Germinal center (tissue), 1 donor: ENCODE measurements around the gene HOXA4.

Source experiments
- DNase-seq: peaks from one replicate; pipeline ENCODE4 v3.0.0; 2012; ENCODE audit warnings: mixed read lengths, low spot score

HOXA4 gene

DNA sequence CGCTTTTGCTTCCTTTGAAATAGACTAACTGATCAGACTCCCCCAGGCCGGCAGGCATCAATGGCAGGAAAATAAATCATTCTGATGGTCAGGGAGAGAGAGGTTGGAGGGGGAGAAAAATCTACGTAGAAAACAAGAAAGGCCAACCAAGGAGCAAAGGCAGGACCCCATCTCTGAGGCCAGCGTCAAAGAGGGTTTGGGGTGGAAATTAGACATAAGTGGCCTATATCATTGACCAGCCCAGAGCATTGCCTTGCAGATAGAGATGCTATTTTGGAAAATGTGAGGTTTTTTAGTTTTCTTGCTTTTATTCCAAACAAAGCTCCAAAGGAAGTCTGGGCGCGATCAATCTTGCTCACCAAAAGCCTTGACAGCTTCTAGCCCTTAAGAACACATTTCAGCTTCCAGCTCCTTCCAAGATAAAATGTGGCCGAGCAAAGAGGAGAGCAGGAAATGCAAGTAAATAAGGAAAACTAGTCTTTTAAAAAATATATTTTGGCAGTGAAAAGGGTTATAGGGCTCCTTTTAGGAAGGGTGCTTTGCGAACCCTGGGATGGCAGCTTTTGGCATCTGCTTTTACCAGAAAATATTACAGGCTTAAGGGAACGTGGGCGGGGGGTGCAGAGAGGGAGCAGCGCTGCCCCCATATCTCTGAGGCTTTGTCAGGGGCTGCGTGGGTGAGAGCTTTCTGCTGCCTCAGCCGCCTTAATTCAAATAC is 26.1 kb downstream of the HOXA4 start:
- no peak for DNase-seq

DNA sequence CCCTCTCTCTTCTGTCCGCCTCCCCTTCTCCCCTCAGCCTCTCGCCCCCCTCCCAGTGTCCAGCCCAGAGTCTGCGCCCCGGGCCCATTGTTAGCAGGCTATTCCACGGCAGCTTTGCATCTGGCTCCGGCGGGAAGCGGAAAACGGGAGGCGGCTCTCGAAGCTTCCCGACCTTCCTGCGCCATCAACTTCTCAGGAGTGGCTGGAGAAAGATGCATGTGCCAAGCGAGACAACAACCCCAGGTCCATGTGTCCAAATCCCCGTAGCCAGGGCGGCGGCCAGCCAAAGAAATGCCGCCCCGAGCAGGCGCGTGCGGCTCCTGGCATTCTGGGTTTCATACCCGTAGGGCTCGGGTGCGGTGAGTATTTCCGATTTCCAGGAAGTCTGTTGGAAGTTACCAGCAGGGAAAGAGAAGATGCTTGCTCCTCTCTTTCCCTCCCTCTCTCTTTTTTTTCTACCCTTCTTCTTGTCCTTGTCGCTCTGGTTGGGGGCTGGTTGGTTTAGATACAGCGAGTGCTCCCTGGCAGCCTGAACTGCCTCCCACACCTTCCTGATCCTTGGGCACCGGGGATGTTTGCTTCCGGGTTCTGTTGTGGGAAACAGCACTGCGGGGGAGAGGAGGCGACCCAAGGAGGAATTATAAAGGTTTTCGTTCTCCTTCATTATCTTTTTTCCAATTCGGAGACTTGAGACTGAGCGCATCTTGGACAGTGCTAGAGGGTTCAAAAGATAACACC is 26.9 kb downstream of the HOXA4 start:
- DNase-seq, result no peak

GRCh38 chr7:27102581-27103442 is 27.7 kb downstream of the HOXA4 start, which contains the start of gene HOXA2:
TSS of gene HOXA2 (minus strand) at chr7:27102683. CDS start at chr7:27102500, 183 bp downstream.
- no peak for DNase-seq

GRCh38 chr7:27101957-27102580 is 28.5 kb downstream of the HOXA4 start:
- peak; percentile 25 for DNase-seq

DNA sequence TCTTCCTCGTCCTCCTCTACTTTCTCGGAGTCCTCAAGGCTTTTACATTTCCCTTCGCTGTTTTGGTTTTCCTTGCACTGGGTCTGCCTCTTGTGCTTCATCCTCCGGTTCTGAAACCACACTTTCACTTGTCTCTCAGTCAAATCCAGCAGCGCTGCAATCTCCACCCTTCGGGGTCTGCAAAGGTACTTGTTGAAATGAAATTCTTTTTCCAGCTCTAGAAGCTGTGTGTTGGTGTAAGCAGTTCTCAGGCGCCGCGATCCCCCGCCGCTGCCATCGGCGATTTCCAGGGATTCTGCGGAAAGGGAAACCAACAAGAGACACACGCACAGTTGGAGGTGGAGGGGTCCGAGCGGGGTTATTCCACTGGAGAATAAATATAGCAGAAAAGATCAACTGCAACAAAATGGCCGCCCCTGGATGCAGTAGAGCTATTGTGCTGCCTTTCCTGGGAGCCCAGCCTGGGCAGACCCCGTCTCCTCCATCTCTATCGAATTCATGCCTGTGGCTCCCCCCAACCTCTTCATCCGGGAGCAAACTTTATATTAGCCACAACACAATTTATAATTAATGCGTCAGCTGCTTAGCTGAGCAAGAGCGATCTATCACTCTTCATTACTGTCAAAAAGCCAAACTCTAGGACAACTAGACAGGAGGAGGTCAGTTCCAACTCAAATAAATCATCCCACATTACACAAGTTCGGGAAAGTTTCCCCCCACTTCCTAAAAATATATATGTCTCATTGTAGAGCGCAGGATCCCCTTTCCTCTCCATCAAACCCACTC is 29.2 kb downstream of the HOXA4 start:
- no peak for DNase-seq

DNA sequence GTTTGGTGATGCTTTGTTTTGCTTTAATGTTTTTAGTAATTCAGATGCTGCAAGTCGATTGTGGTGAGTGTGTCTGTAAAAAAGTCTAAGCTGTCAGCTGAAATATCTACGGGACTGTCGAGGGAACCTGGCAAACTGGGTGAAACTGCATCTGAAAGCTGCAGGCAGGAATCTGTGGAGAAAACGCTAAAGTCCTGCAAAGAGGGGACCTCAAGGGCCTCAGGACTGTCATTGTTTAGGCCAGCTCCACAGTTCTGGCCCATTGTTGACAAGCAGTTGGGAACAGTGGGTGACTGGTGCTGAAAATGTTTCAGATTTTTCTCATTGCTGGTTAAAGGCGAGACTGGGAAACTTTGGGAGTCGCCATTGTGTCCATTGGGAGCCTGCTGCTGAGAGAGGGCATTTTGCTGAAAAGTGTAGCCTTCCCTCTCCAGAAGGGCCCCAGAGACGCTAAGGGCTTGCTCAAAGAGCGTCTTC is 29.8 kb downstream of the HOXA4 start:
- DNase-seq, result no peak

DNA sequence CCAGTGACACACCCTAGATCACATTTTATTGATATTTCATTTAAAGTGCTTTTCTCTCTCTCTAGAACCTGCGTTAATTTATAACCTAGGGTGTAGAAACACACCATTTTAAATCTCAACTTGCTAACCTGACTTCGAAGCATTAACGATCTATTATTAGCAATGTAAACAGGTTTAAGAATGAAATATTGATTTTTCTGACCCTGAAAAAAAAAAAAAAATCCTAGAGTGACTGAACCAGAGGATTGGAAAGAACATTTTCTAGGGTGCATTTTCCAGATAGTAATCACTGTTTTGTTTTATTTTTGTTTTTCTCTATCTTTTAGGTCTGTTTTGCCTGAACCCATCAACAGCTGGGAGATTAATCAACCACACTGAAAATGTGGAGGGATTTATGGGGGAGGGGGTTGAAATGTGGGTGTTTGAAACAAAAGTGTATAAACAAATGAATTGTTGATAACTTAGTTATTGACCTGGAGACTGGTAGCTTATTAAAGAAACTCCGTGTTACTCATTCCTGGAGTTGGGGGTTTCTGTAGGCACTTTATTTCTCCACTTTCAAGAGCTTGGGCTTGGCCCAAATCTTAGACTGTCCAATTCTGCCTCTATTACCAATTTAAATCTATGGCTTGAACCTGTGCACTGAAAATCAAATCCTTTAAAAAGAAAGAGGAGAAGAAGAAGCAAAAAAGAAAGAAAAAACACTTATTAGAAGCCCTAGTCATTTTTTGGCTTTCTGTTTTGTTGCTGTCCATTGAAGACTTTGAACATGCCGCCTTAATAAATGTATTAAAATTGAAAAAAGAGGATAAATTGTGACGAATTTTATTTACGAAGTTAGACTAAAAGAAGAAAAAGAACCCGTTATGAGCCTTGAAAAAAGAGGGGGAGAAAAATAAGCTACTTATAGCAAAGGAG is 30.8 kb downstream of the HOXA4 start:
- no peak for DNase-seq

DNA sequence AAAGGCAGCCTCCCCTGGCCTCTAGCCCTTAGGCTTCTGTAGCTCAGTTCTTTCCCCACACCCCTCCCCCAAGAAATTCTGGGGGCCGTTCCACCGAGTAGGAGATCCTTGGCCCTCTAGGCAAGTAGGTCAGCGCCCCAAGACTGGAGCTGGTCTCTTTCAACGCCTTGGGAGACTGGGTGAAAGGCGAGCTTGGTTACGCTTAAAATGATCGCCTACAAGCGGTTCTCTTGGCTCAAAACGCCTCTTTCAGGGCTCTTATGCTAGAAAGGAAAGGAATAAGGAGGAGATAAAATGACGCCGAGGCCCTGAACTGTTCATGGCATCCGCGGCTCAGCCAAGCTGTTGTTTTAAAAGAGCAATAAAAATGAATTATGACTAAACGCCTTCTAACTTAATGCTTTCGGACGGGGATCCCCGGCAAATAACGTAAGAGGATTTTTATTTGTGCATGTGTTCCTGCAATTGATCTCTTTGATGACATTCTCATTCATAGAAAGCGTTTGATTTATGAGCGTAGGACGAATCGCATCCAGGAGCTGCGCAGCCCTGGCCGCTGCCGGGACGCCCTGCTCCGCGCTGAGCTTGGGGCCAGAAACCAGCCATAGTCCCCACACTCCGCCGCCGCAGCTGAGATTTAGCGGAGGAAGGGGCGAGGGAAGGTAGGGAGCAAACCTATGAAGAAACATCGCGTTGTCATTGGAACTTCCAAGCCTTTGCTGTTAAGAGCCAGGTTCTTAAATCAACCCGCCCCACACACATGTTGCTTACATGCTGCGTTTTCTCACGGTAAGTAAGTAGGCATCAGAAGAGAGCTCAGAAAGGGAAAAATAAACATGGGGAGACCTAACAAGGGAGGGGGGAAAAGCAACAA is 31.7 kb downstream of the HOXA4 start:
- no peak for DNase-seq

DNA sequence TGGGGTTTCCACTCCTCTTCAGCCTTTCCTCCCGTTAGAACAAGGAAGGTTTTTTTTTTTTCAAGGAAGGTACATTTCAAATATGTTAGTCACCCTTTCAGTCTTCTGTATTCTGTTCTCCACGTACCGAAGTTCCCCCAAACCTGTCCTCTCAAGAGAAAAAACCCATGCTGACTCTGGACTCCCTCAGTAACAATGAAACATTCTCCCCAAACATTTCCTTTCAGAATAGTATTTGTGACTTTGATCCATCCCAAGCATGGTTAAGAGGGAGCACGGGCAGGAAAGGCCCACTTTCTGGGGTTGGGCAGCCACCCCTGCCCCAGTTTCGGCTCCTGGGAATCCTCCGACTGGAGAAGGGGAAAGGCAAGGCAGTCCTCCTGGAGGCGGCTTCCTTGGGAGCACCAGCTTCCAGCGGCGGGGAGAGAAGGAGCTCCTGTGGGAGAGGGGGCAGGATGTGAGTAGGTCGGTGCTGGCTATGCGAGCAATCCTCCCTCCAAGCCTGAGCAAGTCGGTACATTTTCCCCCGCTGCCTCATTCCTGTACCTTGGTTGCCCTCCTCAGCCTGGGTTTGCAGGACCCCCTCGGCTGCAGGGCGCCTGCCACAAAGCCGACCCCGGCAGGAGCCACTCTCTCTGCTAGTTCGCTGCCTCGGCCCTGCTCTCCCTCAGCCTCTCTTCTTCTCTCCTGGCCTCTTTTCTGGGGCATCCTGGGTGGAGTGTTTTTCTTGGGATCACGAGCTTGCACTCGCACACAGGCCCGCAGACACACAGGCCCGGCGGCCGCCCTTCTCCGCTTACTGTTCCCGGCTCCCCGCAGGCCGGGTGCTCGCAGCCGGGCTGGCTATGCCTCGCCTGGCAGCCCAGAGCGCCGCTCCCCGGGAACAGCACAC is 32.6 kb downstream of the HOXA4 start:
- no peak for DNase-seq

DNA sequence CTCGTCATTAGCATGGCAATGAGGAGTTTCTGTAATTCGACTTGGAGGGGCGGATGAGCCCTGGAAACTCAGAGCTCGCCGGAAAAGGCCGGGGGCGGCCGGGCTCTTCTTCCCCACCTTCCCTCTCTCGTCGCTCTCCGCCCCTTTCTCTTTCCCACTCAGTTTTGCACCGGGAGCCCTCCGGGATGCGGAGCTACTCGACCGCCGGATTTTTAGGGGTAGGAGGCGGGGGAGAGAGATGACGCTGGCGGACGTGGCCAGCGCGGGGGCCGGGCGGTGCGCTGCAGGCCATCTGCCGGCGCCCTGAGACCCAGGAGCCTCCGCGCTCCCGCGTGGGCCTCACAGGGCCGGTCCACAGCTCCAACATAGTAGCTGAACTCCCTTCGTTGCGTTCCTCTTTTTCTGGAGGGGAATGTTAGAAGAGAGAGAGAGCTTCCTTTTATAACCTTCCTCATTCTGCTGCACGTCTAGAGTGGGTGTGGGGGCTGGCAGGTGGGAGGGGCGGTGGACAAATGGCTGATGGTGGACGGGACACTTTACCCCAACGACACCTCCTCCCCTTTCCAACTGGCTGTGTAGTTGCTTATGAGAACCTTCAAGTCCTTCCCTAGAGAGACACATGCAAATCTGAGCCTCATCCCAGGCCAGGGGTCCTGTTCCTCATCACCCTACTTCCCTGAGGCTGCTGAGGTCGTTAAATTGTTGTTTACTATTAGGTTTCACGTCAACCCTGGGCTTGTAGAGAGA is 33.6 kb downstream of the HOXA4 start:
- DNase-seq, result peak; percentile 34

DNA sequence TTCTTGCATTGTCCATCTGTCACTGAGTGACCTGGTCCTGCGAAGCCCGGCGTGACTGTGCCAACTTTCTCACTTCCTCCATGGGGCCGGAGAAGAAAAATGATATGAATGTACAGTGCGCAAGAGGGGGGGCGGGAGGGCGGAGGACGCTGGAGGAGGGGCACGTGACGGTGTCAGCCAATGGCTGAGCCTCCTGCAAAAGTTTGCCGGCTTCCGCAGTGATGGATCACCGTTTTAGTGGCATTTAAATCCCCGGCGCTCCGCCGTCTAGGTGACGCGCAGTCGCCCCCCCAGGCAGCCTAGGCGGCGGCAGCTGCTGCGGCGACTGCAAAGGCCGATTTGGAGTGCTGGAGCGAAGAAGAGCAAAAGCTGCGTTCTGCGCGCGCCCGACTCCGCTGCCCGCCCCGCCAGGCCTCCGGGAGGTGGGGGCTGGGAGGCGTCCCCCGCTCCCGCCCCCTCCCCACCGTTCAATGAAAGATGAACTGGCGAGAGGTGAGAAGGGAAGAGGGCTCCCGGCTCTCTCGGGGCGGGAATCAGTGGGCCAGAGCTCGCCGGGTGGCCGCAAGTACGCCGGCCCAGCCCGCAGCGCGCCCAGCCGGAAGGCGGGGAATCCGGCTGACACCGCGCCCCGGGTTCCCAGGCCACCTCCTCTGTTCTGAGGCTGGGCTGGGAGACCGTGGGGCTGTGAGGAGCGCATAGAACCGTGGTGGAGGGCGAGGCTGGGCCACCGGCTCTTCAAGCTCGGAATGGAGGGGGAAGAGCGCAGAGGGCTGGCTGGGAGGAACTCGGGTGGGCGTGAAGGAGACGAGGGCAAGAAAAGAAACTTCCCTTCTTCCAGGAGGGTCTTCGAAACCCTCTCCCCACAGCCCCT is 34.4 kb downstream of the HOXA4 start, which contains the start of gene HOXA1:
Gene HOXA1 (minus strand): TSS at position 104 of the 871 bp plus-strand sequence. CDS start 88 bp downstream, at position 16.
- DNase-seq, result peak; percentile 98

DNA sequence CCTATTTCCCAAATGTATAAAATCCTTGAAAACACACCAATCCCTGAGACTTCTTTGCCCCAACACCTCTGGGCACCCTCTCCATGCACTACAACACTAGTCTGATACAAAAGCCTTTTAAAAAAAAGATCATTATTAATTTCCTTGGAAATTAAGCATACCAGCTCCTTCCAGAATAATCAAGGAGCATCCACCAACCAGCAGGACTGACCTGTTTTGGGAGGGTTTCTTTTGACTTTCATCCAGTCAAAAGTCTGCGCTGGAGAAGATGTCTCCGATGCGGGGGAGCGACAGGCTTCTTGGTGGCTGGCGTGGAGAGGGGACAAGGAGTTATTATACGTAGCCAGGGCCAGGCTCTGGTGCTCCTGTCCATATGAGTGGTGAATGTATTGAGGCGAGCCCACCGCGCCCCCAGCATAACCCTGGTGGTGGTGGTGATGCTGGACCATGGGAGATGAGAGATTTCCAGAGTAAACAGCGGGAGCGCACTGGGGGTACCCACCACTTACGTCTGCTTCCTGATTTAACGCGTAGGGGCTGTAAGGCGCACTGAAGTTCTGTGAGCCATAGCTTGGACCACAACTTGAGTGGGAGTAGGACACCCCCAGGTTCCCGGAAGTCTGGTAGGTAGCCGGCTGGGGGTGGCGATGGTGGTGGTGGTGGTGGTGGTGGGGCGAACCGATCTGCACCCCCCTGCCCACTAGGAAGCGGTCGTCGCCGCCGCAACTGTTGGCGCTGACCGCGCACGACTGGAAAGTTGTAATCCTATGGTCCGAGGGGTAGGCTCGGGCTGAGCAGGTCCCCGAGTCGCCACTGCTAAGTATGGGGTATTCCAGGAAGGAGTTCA is 35.3 kb downstream of the HOXA4 start:
- peak; percentile 34 for DNase-seq

- no peak for DNase-seq
Observed at GRCh38 chr7:27094304-27095049, 36.1 kb downstream of the HOXA4 start.

- no peak for DNase-seq
Observed at GRCh38 chr7:27093184-27093895, 37.2 kb downstream of the HOXA4 start.
